Adrenal gland (tissue), 5 donors: Measurements from ENCODE around the gene MIPOL1.

Source experiments
- CTCF ChIP-seq, 6 experiments: fragments of 450-650 bp in 4 of 6; fragments of 200-600 bp in 2 of 6; sonication (generic) in 1 of 6; IDR thresholded peaks; 1 replicate in 5 of 6; 2 replicates in 1 of 6; pipeline versions ENCODE4 v1.5.1 to v1.8.0; 2016 to 2021; ENCODE audit warnings: antibody characterized with exemption in 6 of 6, mild to moderate bottlenecking in 2 of 6, moderate library complexity in 1 of 6
- POLR2A ChIP-seq, 2 donors: fragments of 450-650 bp; IDR thresholded peaks; one replicate each; pipeline ENCODE4 v1.6.1; 2017; ENCODE audit warnings: antibody characterized with exemption in 2 of 2, mild to moderate bottlenecking in 2 of 2, moderate library complexity in 1 of 2
- donor health status: DM: no; HTN: no; CAD: no.

- no peak for TF ChIP-seq CTCF (IDR thresholded peaks at IDR 0.05)
- no peak for TF ChIP-seq POLR2A (IDR thresholded peaks at IDR 0.05)
These were observed 131.7 kb downstream of the MIPOL1 start for GRCh38 chr14:37329189-37330001.
